Ureter (tissue), 1 donor: ENCODE measurements around the gene POLE. TPM values are rescaled to one million over a fixed set of nuclear protein-coding genes. Genes with fewer than 3 reads are reported as not detected.

ENCODE experiments used
- DNase-seq: peaks from one replicate; pipeline ENCODE4 v3.0.0-alpha.2; 2020; ENCODE audit warnings: low spot score
- total RNA-seq: library from RNA; stranded (reverse); gene quantifications from one replicate; pipeline ENCODE4 v1.2.4, GENCODE V29; 2023
- donor health status: DM: yes; HTN: yes; CAD: no.

Gene POLE
- total RNA-seq, 1 donor from 2014 or later = 42.4 TPM

GRCh38 chr12:132580701-132581292 is 106.3 kb downstream of the POLE start:
- DNase-seq = no peak

- no peak for DNase-seq
Measured at GRCh38 chr12:132579744-132580143, 107.4 kb downstream of the POLE start.

DNA sequence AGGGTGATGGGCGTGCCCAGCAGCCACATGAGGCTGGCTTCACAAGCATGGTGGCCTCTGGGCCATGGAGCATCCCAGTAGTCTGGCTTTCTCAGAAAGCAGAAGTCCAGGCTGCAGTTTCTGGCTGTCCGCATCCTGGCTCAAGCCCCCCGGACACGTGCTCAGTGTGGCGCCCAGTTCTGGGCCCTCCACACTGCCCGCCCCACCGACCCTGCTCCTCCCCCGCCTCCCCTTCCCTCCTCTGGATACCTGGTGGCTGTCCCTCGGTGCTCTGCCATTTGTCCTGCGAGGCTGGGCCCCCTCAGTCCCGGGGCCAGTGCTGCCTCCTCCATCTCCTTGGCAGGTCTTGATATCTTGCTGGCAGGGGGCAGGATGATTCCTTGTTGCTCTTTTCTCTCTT is 108.3 kb downstream of the POLE start:
- DNase-seq = no peak

GRCh38 chr12:132578118-132578517 is 109.0 kb downstream of the POLE start:
- DNase-seq = no peak

DNA sequence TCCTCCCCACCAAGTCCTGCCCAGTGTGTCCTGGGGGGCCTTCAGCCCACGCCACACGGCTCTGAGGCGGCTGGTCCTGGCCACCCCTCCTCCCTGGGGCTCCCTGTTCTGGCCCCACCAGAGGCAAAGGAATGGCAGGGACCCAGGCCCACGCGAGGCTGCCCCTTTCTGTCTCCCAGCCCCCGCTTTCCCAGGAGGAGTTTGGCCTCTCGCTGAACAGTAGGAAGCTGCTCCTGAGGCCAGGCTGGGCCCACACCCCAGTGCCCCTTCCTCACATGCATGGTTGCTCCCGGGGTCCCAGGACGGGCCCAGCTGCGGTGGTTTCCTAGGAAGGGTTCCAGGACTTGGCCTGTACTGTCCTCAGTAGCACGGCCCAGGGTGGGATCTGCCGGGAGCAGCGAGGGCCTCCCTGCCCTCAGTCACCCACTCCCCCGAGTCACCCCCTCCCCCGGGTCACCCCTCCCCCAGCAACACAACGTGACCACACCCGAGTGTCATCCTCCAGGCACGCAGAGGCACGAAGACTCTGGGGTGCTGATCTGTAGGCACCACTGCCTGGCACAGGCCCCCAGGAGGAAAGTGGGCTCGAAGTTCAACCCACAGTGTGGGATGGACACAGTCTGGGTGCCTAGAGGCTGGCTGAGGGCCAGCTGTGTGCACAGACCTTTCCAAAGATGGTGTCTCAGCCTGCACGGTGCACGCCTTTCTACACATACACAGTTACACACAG is 109.8 kb downstream of the POLE start:
- no peak for DNase-seq

GRCh38 chr12:132576701-132577100 is 110.4 kb downstream of the POLE start:
- DNase-seq = no peak

- DNase-seq = no peak
Measured at GRCh38 chr12:132575661-132576060, 111.5 kb downstream of the POLE start.

DNA sequence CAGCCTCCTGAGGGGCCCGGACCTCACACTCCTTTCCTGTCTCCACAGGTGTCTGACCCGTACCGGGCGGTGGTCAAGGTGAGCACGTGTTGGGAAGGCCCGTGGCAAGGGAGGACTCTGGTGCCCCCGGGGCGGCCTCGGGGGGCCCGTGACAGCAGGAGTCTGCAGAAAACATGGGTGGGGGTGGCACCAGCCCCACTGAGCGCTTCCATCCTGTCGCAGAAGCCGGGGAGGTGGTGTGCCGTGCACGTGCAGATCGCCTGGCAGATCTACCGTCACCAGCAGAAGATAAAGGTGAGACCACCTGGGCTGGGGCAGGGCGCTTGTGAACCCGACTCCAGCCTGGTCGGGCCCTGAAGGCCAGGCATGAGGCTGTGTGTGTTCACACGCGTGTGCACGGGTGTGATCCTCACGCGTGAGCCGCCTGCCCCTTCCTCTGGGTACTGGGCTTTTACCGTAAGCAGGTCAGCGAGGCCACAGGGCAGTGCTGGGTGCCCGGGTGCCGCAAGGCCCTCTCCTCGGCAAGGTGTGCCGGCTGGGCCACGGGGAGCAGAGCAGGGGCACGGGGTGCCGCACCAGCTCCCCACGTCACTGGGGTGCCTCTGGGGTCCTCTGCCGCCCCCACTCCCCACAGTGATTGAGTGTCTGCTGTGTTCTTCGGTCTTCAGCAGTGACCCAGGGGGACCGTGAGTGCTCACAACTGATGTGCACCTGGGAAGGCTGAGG is 112.7 kb downstream of the POLE start:
- DNase-seq = no peak

Other genes starting within 250 kb of the POLE start
- gene FBRSL1, start 197.2 kb downstream of the POLE start, total RNA-seq = 68.7 TPM
- not detected for gene LRCOL1, start 76.8 kb downstream of the POLE start, total RNA-seq
- gene P2RX2, start 68.6 kb downstream of the POLE start, total RNA-seq = 0.36 TPM
- 11.8 TPM for gene PXMP2, start 245 bp upstream of the POLE start, total RNA-seq
- 43.0 TPM for gene PGAM5, start 23.5 kb upstream of the POLE start, total RNA-seq
- 59.4 TPM for gene ANKLE2, start 74.5 kb upstream of the POLE start, total RNA-seq
- 79.5 TPM for gene GOLGA3, start 141.5 kb upstream of the POLE start, total RNA-seq
- gene CHFR, start 200.3 kb upstream of the POLE start, total RNA-seq = 67.0 TPM